Neural progenitor cell (in vitro differentiated cells): ENCODE results near the gene CFAP119. TPM values are rescaled to one million over a fixed set of nuclear protein-coding genes. Genes with fewer than 3 reads are reported as not detected.
A peak's percentile ranks its signal among the peaks of the same experiment; 100 is the strongest.

ENCODE experiments used
- DNase-seq: peaks from one replicate; pipeline ENCODE4 v3.0.0-alpha.2; 2016; ENCODE audit warnings: low spot score
- H2AFZ ChIP-seq: fragments of 200-600 bp; sonication (generic); replicated peaks from 2 replicates; pipeline ENCODE4 v1.6.1; 2016; ENCODE audit warnings: antibody characterized with exemption
- H3F3A ChIP-seq: fragments of 200-600 bp; sonication (generic); 2 replicates; pipeline ENCODE4 v1.6.1; 2016; ENCODE audit warnings: antibody characterized with exemption, low read depth
- H3K27ac ChIP-seq: fragments of 200-600 bp; sonication (generic); 2 replicates; pipeline ENCODE4 v1.5.1; 2016; ENCODE audit warnings: mild to moderate bottlenecking
- H3K27me3 ChIP-seq: fragments of 200-600 bp; sonication (generic); 2 replicates; pipeline ENCODE4 v1.6.1; 2016; ENCODE audit warnings: mild to moderate bottlenecking, moderate library complexity
- H3K36me3 ChIP-seq: fragments of 200-600 bp; sonication (generic); 2 replicates; pipeline ENCODE4 v1.5.1; 2016
- H3K4me1 ChIP-seq: fragments of 200-600 bp; sonication (generic); 2 replicates; pipeline ENCODE4 v1.6.1; 2016; ENCODE audit warnings: mixed run types
- H3K4me2 ChIP-seq: fragments of 200-600 bp; sonication (generic); 2 replicates; pipeline ENCODE4 v1.6.1; 2016
- H3K4me3 ChIP-seq: fragments of 200-600 bp; sonication (generic); 2 replicates; pipeline ENCODE4 v1.5.1; 2016
- H3K79me2 ChIP-seq: fragments of 200-600 bp; sonication (generic); 2 replicates; pipeline ENCODE4 v1.6.1; 2016; ENCODE audit warnings: low read depth
- H3K9ac ChIP-seq: fragments of 200-600 bp; sonication (generic); 2 replicates; pipeline ENCODE4 v1.6.1; 2016
- H3K9me3 ChIP-seq: fragments of 200-600 bp; sonication (generic); 2 replicates; pipeline ENCODE4 v1.5.1; 2016; ENCODE audit warnings: low read depth
- H4K20me1 ChIP-seq: fragments of 200-600 bp; sonication (generic); 2 replicates; pipeline ENCODE4 v1.6.1; 2016; ENCODE audit warnings: low read depth
- H3K27ac Mint-ChIP-seq: 3 replicates; pipeline ENCODE4 v1.8.0; 2021; ENCODE audit warnings: mixed read lengths
- H3K27me3 Mint-ChIP-seq: 2 replicates; pipeline ENCODE4 v1.8.0; 2022; ENCODE audit warnings: low read depth, mild to moderate bottlenecking, inconsistent platforms, moderate library complexity, mixed read lengths; ENCODE audit not compliant: insufficient read depth
- H3K36me3 Mint-ChIP-seq: 3 replicates; pipeline ENCODE4 v1.8.0; 2021; ENCODE audit warnings: mixed read lengths
- H3K4me1 Mint-ChIP-seq: 3 replicates; pipeline ENCODE4 v1.8.0; 2021; ENCODE audit warnings: mixed read lengths
- H3K4me3 Mint-ChIP-seq: 3 replicates; pipeline ENCODE4 v1.8.0; 2021; ENCODE audit warnings: mild to moderate bottlenecking, moderate library complexity, mixed read lengths
- H3K9me3 Mint-ChIP-seq: 3 replicates; pipeline ENCODE4 v1.8.0; 2020; ENCODE audit warnings: mixed read lengths
- EZH2 ChIP-seq: fragments of 200-600 bp; sonication (generic); IDR thresholded peaks from 2 replicates; pipeline ENCODE4 v1.6.1; 2017; ENCODE audit warnings: antibody characterized with exemption, mild to moderate bottlenecking, moderate library complexity
- EZH2phosphoT487 ChIP-seq: fragments of 200-600 bp; sonication (generic); IDR thresholded peaks from 2 replicates; pipeline ENCODE4 v1.6.1; 2017; ENCODE audit warnings: antibody characterized with exemption
- total RNA-seq: library from RNA; depleted of rRNA; stranded (reverse); fragments of >200 nt; gene quantifications from 2 replicates; pipeline ENCODE4 v1.2.3, GENCODE V29; 2015; ENCODE audit warnings: low replicate concordance
- TF ChIP-seq, protein P1 (sequence below): fragments of 200-600 bp; sonication (generic); IDR thresholded peaks from 2 replicates; pipeline ENCODE4 v1.5.1; 2017; ENCODE audit warnings: antibody characterized with exemption, mild to moderate bottlenecking

Gene CFAP119
- total RNA-seq, 1 donor from 2014 or later, result 0.56 TPM

DNA sequence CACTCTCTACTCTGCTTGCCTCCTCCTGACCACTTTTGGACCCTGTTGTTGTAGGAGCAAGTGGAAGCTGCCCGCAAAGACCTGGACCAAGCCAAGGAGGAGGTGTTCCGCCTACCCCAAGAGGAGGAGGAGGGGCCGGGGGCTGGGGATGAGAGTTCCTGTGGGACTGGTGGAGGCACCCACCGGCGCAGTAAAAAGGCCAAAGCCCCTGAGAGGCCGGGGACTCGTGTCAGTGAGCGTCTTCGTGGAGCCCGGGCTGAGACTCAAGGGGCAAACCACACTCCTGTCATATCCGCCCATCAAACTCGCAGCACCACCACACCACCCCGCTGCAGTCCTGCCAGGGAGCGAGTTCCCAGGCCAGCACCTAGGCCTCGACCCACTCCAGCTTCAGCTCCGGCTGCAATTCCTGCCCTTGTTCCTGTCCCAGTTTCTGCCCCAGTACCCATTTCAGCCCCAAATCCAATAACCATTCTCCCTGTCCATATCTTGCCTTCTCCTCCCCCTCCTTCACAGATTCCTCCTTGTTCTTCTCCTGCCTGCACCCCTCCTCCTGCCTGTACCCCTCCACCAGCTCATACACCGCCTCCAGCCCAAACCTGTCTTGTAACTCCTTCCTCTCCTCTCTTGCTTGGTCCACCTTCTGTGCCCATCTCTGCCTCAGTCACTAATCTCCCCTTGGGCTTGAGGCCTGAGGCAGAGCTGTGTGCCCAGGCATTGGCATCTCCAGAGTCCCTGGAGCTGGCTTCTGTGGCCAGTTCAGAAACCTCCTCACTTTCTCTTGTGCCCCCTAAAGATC lies 24.7 kb downstream of the CFAP119 start:
- Mint-ChIP-seq H3K36me3 (peaks cover 34% of the 10 kb centered on the region), H3K27ac (no peak overlapping the region), H3K9me3 (no peaks in the 10 kb centered on the region), H3K4me3 (no peak overlapping the region), H3K4me1 (no peaks in the 10 kb centered on the region), H3K27me3 (no peaks in the 10 kb centered on the region)
- H3K79me2 ChIP-seq, result no peaks in the 10 kb centered on the region
- H3K36me3 ChIP-seq, result no peaks in the 10 kb centered on the region
- H4K20me1 ChIP-seq, result no peaks in the 10 kb centered on the region
- no peak overlapping the region for H3K9ac ChIP-seq
- H3K27ac ChIP-seq, result no peak overlapping the region
- no peaks in the 10 kb centered on the region for H3K27me3 ChIP-seq
- TF ChIP-seq EZH2phosphoT487 (no peak), EZH2 (no peak)
- TF ChIP-seq, protein P1, sequence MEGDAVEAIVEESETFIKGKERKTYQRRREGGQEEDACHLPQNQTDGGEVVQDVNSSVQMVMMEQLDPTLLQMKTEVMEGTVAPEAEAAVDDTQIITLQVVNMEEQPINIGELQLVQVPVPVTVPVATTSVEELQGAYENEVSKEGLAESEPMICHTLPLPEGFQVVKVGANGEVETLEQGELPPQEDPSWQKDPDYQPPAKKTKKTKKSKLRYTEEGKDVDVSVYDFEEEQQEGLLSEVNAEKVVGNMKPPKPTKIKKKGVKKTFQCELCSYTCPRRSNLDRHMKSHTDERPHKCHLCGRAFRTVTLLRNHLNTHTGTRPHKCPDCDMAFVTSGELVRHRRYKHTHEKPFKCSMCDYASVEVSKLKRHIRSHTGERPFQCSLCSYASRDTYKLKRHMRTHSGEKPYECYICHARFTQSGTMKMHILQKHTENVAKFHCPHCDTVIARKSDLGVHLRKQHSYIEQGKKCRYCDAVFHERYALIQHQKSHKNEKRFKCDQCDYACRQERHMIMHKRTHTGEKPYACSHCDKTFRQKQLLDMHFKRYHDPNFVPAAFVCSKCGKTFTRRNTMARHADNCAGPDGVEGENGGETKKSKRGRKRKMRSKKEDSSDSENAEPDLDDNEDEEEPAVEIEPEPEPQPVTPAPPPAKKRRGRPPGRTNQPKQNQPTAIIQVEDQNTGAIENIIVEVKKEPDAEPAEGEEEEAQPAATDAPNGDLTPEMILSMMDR, result no peak
- no peak overlapping the region for H3K4me2 ChIP-seq
- no peaks in the 10 kb centered on the region for H3K4me1 ChIP-seq
- H3K9me3 ChIP-seq, result no peaks in the 10 kb centered on the region
- no peak overlapping the region for H2AFZ ChIP-seq
- H3K4me3 ChIP-seq, result no peak overlapping the region
- H3F3A ChIP-seq, result no peaks in the 10 kb centered on the region
- no peak for DNase-seq

DNA sequence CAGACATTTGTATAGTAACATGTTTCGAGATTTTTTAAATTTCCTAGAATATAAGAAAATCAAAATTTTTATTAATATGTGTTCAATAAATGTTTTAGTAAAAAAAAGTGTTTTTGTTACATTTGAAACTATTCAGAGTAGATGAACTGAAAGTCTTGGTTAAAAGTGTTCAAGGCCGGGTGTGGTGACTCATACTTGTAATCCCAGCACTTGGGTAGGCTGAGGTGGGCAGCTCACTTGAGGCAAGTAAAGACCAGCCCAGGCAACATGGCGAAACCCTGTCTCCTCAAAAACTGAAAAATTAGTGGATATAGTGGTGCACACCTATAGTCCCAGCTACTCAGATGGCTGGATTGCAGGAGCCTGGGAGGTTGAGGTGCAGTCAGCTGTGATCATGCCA lies 30.5 kb downstream of the CFAP119 start:
- Histone ChIP-seq H3K9ac (no peak overlapping the region), H3K9me3 (no peaks in the 10 kb centered on the region), H2AFZ (no peak overlapping the region), H3K4me1 (no peaks in the 10 kb centered on the region), H4K20me1 (peaks cover 12% of the 10 kb centered on the region), H3K27me3 (no peaks in the 10 kb centered on the region), H3K4me2 (no peak overlapping the region), H3F3A (no peaks in the 10 kb centered on the region), H3K79me2 (peaks cover 16% of the 10 kb centered on the region), H3K4me3 (no peak overlapping the region), H3K36me3 (peaks cover 6% of the 10 kb centered on the region), H3K27ac (no peak overlapping the region)
- TF ChIP-seq, protein P1, result no peak
- no peak for TF ChIP-seq EZH2phosphoT487
- no peak for TF ChIP-seq EZH2
- Mint-ChIP-seq H3K9me3 (no peaks in the 10 kb centered on the region), H3K4me1 (no peaks in the 10 kb centered on the region), H3K27ac (no peak overlapping the region), H3K27me3 (peaks cover 2% of the 10 kb centered on the region), H3K36me3 (peaks cover 40% of the 10 kb centered on the region), H3K4me3 (no peak overlapping the region)
- no peak for DNase-seq

DNA sequence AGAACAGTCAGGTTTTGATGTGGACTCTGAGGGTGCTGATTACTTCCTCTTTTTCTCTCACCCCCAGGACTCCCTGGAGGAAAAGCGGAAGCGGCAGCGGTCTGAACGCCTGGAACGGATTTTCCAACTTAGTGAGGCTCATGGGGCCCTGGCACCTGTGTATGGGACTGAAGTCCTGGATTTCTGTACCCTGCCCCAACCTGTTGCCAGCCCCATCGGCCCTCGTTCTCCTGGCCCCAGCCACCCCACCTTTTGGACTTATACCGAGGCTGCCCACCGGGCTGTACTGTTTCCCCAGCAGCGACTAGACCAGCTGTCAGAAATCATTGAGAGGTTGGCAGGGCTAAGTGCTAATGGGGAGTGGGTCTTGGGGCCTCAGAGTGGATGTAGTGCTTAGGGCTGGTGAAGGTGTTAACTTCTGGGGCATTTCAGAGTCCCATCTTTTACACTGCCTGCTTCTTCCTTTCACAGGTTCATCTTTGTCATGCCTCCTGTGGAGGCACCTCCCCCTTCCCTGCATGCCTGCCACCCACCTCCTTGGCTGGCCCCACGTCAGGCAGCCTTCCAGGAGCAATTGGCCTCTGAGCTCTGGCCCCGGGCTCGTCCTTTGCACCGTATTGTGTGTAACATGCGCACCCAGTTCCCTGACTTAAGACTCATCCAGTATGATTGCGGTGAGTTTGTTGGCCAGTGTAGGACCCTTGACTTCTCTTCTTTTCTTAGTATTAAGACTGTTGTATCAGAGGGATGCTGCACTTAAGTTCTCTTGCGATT lies 32.8 kb downstream of the CFAP119 start:
- DNase-seq, result no peak
- H3K4me3 ChIP-seq, result no peak overlapping the region
- Mint-ChIP-seq H3K4me3 (no peak overlapping the region), H3K27ac (peak overlapping the region; percentile 46), H3K36me3 (peaks cover 32% of the 10 kb centered on the region), H3K4me1 (no peaks in the 10 kb centered on the region), H3K27me3 (peaks cover 2% of the 10 kb centered on the region), H3K9me3 (no peaks in the 10 kb centered on the region)
- H3K27me3 ChIP-seq, result no peaks in the 10 kb centered on the region
- H3K36me3 ChIP-seq, result peaks cover 13% of the 10 kb centered on the region
- H3F3A ChIP-seq, result no peaks in the 10 kb centered on the region
- no peak overlapping the region for H2AFZ ChIP-seq
- H3K4me1 ChIP-seq, result no peaks in the 10 kb centered on the region
- no peaks in the 10 kb centered on the region for H3K9me3 ChIP-seq
- no peak overlapping the region for H3K27ac ChIP-seq
- H3K4me2 ChIP-seq, result no peak overlapping the region
- TF ChIP-seq, protein P1, result no peak
- TF ChIP-seq EZH2phosphoT487 (no peak), EZH2 (no peak)
- H3K9ac ChIP-seq, result no peak overlapping the region
- H3K79me2 ChIP-seq, result peaks cover 27% of the 10 kb centered on the region
- peaks cover 24% of the 10 kb centered on the region for H4K20me1 ChIP-seq
